RWPE2 (cell line): Measurements from ENCODE around the gene CSTF2.
"Not testable (repeated sequence)": the region's sequence is repeated elsewhere in the genome, so short reads cannot be mapped to it uniquely, and the experiment has no call there.

Experiments
- ATAC-seq: fragments of 200-7000 bp; cut with Tn5 transposase; 3 replicates; pipeline ENCODE4 v1.9.1; 2021; ENCODE audit warnings: low read depth
- DNase-seq: peaks from one replicate; pipeline ENCODE4 v3.0.0-alpha.2; 2020; ENCODE audit warnings: low spot score
- H3K27ac ChIP-seq: fragments of 450-650 bp; 2 replicates; pipeline ENCODE4 v1.5.1; 2017; ENCODE audit warnings: mild to moderate bottlenecking; ENCODE audit not compliant: poor library complexity, severe bottlenecking
- H3K27me3 ChIP-seq: fragments of 250-450 bp; sonication (Bioruptor Pico); 2 replicates; pipeline ENCODE4 v1.5.1; 2021; ENCODE audit warnings: mild to moderate bottlenecking, moderate library complexity; ENCODE audit not compliant: insufficient read depth, poor library complexity, severe bottlenecking
- H3K36me3 ChIP-seq: fragments of 250-450 bp; sonication (Bioruptor Pico); 2 replicates; pipeline ENCODE4 v1.5.1; 2020; ENCODE audit warnings: low read depth, mild to moderate bottlenecking, moderate library complexity
- H3K4me1 ChIP-seq: fragments of 250-450 bp; sonication (Bioruptor Pico); 2 replicates; pipeline ENCODE4 v1.5.1; 2021; ENCODE audit warnings: mild to moderate bottlenecking, moderate library complexity; ENCODE audit not compliant: insufficient read depth, poor library complexity, severe bottlenecking
- H3K4me3 ChIP-seq: fragments of 250-450 bp; sonication (Bioruptor Pico); 2 replicates; pipeline ENCODE4 v1.5.1; 2021; ENCODE audit warnings: mild to moderate bottlenecking, moderate library complexity; ENCODE audit not compliant: severe bottlenecking
- H3K9me3 ChIP-seq: fragments of 250-450 bp; sonication (Bioruptor Pico); 2 replicates; pipeline ENCODE4 v1.5.1; 2021; ENCODE audit warnings: mild to moderate bottlenecking, moderate library complexity; ENCODE audit not compliant: severe bottlenecking
- TF ChIP-seq, protein P1 (sequence below): fragments of 450-650 bp; IDR thresholded peaks from one replicate; pipeline ENCODE4 v1.5.1; 2017; ENCODE audit warnings: mild to moderate bottlenecking, moderate library complexity; ENCODE audit not compliant: poor library complexity, severe bottlenecking

The CSTF2 gene

GRCh38 chrX:100819837-100820666, at the start of gene CSTF2:
TSS of gene CSTF2 (plus strand) at chrX:100820391. CDS start at chrX:100820417, 26 bp downstream.
- no peaks in the 10 kb centered on the region for H3K9me3 ChIP-seq
- peak; percentile 99 for ATAC-seq
- peak; percentile 76 for DNase-seq

GRCh38 chrX:100796371-100796770, 23.8 kb upstream of the CSTF2 start:
- H3K9me3 ChIP-seq, H3K4me1 ChIP-seq, H3K27ac ChIP-seq, ATAC-seq, H3K4me3 ChIP-seq, H3K27me3 ChIP-seq, H3K36me3 ChIP-seq, DNase-seq: not testable (repeated sequence)

More at GRCh38 chrX:100819837-100820666, at the start of gene CSTF2:
- no peak within 1 kb of the TSS for H3K27ac ChIP-seq
- peaks cover 25% of the 10 kb centered on the region for H3K36me3 ChIP-seq
- TF ChIP-seq, protein P1, sequence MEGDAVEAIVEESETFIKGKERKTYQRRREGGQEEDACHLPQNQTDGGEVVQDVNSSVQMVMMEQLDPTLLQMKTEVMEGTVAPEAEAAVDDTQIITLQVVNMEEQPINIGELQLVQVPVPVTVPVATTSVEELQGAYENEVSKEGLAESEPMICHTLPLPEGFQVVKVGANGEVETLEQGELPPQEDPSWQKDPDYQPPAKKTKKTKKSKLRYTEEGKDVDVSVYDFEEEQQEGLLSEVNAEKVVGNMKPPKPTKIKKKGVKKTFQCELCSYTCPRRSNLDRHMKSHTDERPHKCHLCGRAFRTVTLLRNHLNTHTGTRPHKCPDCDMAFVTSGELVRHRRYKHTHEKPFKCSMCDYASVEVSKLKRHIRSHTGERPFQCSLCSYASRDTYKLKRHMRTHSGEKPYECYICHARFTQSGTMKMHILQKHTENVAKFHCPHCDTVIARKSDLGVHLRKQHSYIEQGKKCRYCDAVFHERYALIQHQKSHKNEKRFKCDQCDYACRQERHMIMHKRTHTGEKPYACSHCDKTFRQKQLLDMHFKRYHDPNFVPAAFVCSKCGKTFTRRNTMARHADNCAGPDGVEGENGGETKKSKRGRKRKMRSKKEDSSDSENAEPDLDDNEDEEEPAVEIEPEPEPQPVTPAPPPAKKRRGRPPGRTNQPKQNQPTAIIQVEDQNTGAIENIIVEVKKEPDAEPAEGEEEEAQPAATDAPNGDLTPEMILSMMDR = no peak
- H3K4me1 ChIP-seq = peaks cover 3% of the 10 kb centered on the region
- no peaks in the 10 kb centered on the region for H3K27me3 ChIP-seq
- H3K4me3 ChIP-seq = peak within 1 kb of the TSS; percentile 50

DNA sequence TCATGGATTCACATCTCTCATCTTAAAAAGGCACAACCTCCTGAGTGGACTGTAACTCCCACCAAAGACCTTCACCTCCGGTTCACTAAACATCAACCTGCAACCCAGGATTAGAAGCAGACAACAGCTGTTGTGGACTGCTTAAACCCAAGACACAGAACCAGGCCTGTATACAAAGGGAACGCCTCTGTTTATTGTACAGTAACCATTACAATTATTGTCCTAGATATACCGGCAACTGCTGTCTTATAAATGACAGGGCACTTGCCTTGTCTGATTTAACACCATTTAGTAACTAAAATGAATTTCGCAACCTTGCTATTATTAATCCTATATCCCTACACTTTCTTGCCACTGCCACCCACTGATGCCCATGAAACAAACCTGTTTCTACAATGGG, 22.8 kb upstream of the CSTF2 start:
- DNase-seq (no peak), ATAC-seq (no peak)
- TF ChIP-seq, protein P1 = no peak
- Histone ChIP-seq H3K27ac (no peak overlapping the region), H3K4me3 (no peak overlapping the region), H3K9me3 (no peaks in the 10 kb centered on the region), H3K36me3 (no peaks in the 10 kb centered on the region), H3K27me3 (no peaks in the 10 kb centered on the region), H3K4me1 (no peaks in the 10 kb centered on the region)

GRCh38 chrX:100798484-100799214, 21.5 kb upstream of the CSTF2 start:
- no peaks in the 10 kb centered on the region for H3K9me3 ChIP-seq
- H3K27ac ChIP-seq = no peak overlapping the region
- ATAC-seq (no peak), DNase-seq (no peak)
- TF ChIP-seq, protein P1 = no peak
- no peak overlapping the region for H3K4me3 ChIP-seq
- no peaks in the 10 kb centered on the region for H3K27me3 ChIP-seq
- H3K36me3 ChIP-seq = no peaks in the 10 kb centered on the region
- no peaks in the 10 kb centered on the region for H3K4me1 ChIP-seq

DNA sequence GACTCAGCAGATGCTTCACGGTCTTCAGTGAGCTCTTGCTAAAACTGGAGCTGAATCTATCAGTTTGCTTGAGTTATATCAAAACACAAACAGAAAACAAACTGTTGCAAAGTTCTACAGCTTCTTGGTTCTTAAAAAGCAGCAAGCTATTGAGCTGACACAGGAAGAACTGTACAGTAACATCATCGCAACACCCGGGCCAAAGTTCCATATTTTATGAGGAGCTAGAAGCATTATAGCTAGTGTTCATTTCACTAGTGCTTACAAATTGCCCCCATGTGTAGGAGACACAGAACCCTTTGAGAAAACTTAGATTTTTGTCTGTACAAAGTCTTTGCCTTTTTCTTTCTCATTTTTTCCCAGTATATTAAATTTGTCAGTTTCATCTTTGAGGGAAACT, 17.3 kb upstream of the CSTF2 start:
- Histone ChIP-seq H3K9me3 (no peaks in the 10 kb centered on the region), H3K27me3 (no peaks in the 10 kb centered on the region), H3K4me3 (no peak overlapping the region), H3K4me1 (no peaks in the 10 kb centered on the region), H3K36me3 (no peaks in the 10 kb centered on the region), H3K27ac (no peak overlapping the region)
- TF ChIP-seq, protein P1 = no peak
- DNase-seq = no peak
- no peak for ATAC-seq
